Gastroesophageal sphincter (tissue), 4 donors: ENCODE results near the gene DHH. TPM values are rescaled to one million over a fixed set of nuclear protein-coding genes. Genes with fewer than 3 reads are reported as not detected.

ENCODE experiments used
- ATAC-seq: fragments of 150-250 bp; one replicate; pipeline ENCODE4 v1.9.1; 2016; ENCODE audit warnings: mild to moderate bottlenecking, moderate library complexity
- H3K27ac ChIP-seq, 4 donors: fragments of 200-600 bp; sonication (generic) in 3 of 4; 1 replicate in 3 of 4; 2 replicates in 1 of 4; pipeline ENCODE4 v1.5.1; 2016 to 2019
- H3K27me3 ChIP-seq: fragments of 200-600 bp; sonication (generic); one replicate; pipeline ENCODE4 v1.5.1; 2019
- H3K36me3 ChIP-seq, 2 donors: fragments of 200-600 bp; sonication (generic); one replicate each; pipeline ENCODE4 v1.5.1; 2019; ENCODE audit warnings: control low read depth in 1 of 2
- H3K4me1 ChIP-seq, 3 donors: fragments of 200-600 bp; sonication (generic); 1 replicate in 2 of 3; 2 replicates in 1 of 3; pipeline ENCODE4 v1.5.1; 2016 to 2019; ENCODE audit warnings: control low read depth in 2 of 3
- H3K4me3 ChIP-seq, 2 donors: fragments of 200-600 bp; sonication (generic); one replicate each; pipeline ENCODE4 v1.5.1; 2019; ENCODE audit warnings: mild to moderate bottlenecking in 1 of 2, moderate library complexity in 1 of 2
- H3K9me3 ChIP-seq, 3 donors: fragments of 200-600 bp; sonication (generic); one replicate each; pipeline ENCODE4 v1.5.1; 2017 to 2019; ENCODE audit warnings: control low read depth in 2 of 3
- CTCF ChIP-seq, 4 experiments: fragments of 200-600 bp in 2 of 4; fragments of 450-650 bp in 2 of 4; sonication (generic) in 1 of 4; IDR thresholded peaks; one replicate each; pipeline ENCODE4 v1.5.1; 2017 to 2019; ENCODE audit warnings: antibody characterized with exemption in 4 of 4, mild to moderate bottlenecking in 2 of 4, moderate library complexity in 2 of 4
- EP300 ChIP-seq: sonication (generic); formaldehyde crosslinking; IDR thresholded peaks from one replicate; pipeline ENCODE4 v1.6.1; 2017; ENCODE audit warnings: antibody characterized with exemption, mild to moderate bottlenecking
- POLR2A ChIP-seq, 2 donors: fragments of 450-650 bp; IDR thresholded peaks; one replicate each; pipeline ENCODE4 v1.6.1; 2017; ENCODE audit warnings: antibody characterized with exemption in 2 of 2, mild to moderate bottlenecking in 2 of 2, moderate library complexity in 1 of 2
- POLR2AphosphoS5 ChIP-seq: sonication (generic); formaldehyde crosslinking; IDR thresholded peaks from one replicate; pipeline ENCODE4 v1.6.1; 2017; ENCODE audit warnings: antibody characterized with exemption
- WGBS, 2 donors: methylation state at CpG; one replicate each; pipeline ENCODE4 v1.1.5; 2018; ENCODE audit warnings: low coverage in 1 of 2; 5-methylcytosine and 5-hydroxymethylcytosine counted together
- total RNA-seq, 4 donors: library from RNA; depleted of rRNA; stranded (reverse); fragments of >200 nt; gene quantifications; one replicate each; pipeline ENCODE4 v1.1.0, GENCODE V29; 2016

DHH gene
- total RNA-seq, 4 donors from 2014 or later: 0.54 to 1.2 (median 0.85) TPM

- Histone ChIP-seq H3K27ac (peak overlapping the region in 3 of 4 donors; percentile 48 to 65 (median 49)), H3K27me3 (peaks cover 67% of the 10 kb centered on the region), H3K9me3 (no peaks in the 10 kb centered on the region), H3K4me3 (peak overlapping the region in 1 of 2 donors; percentile 39), H3K4me1 (peaks cover 0 to 75% (median 48%) of the 10 kb centered on the region in 3 donors), H3K36me3 (peaks cover 0 to 16% of the 10 kb centered on the region in 2 donors)
- WGBS, 2 donors: 1% methylated on average over 13 of the region's 32 CpGs; no CpG with 5 or more reads in 1 of the 2 donors
- peak in 2 of 4 experiments; percentile 21 to 31 for TF ChIP-seq CTCF (IDR thresholded peaks at IDR 0.05)
- TF ChIP-seq POLR2A (IDR thresholded peaks at IDR 0.05): no peak
- peak; percentile 20 for ATAC-seq
Measured at GRCh38 chr12:49092086-49092815, 2.4 kb downstream of the DHH start.

GRCh38 chr12:49091836-49092085 lies 2.8 kb downstream of the DHH start:
- H3K27me3 ChIP-seq: peaks cover 67% of the 10 kb centered on the region
- TF ChIP-seq CTCF (IDR thresholded peaks at IDR 0.05) (no peak), POLR2A (IDR thresholded peaks at IDR 0.05) (no peak)
- peaks cover 0 to 11% of the 10 kb centered on the region in 2 donors for H3K36me3 ChIP-seq
- peak overlapping the region in 1 of 2 donors; percentile 39 for H3K4me3 ChIP-seq
- peak overlapping the region in 3 of 4 donors; percentile 48 to 65 (median 49) for H3K27ac ChIP-seq
- no peak for ATAC-seq
- no peaks in the 10 kb centered on the region for H3K9me3 ChIP-seq
- WGBS, 2 donors: no CpG with 5 or more reads among the region's 14 CpGs
- peaks cover 0 to 75% (median 48%) of the 10 kb centered on the region in 3 donors for H3K4me1 ChIP-seq

- peak overlapping the region in 1 of 2 donors; percentile 39 for H3K4me3 ChIP-seq
- peaks cover 0 to 6% of the 10 kb centered on the region in 2 donors for H3K36me3 ChIP-seq
- 33 to 42% methylated on average over 3 to 16 of the region's 41 CpGs for WGBS, 2 donors
- peaks cover 67% of the 10 kb centered on the region for H3K27me3 ChIP-seq
- no peaks in the 10 kb centered on the region for H3K9me3 ChIP-seq
- H3K27ac ChIP-seq: peak overlapping the region in 3 of 4 donors; percentile 48 to 65 (median 49)
- peaks cover 0 to 76% (median 48%) of the 10 kb centered on the region in 3 donors for H3K4me1 ChIP-seq
- TF ChIP-seq EP300 (no peak), POLR2AphosphoS5 (no peak), CTCF (IDR thresholded peaks at IDR 0.05) (no peak), POLR2A (IDR thresholded peaks at IDR 0.05) (no peak)
- no peak for ATAC-seq
Measured at GRCh38 chr12:49091056-49091835, 3.4 kb downstream of the DHH start.

GRCh38 chr12:49089821-49090773 lies 4.5 kb downstream of the DHH start:
- Histone ChIP-seq H3K27ac (no peak overlapping the region), H3K27me3 (peaks cover 67% of the 10 kb centered on the region), H3K4me3 (peak overlapping the region in 1 of 2 donors; percentile 46), H3K36me3 (no peaks in the 10 kb centered on the region), H3K9me3 (no peaks in the 10 kb centered on the region), H3K4me1 (peaks cover 0 to 82% (median 48%) of the 10 kb centered on the region in 3 donors)
- ATAC-seq: no peak
- TF ChIP-seq CTCF (IDR thresholded peaks at IDR 0.05): peak in 2 of 4 experiments; percentile 21 to 38
- TF ChIP-seq POLR2A (IDR thresholded peaks at IDR 0.05): no peak
- no peak for TF ChIP-seq EP300
- peak; percentile 20 for TF ChIP-seq POLR2AphosphoS5
- WGBS, 2 donors: 27 to 44% methylated on average over 6 to 11 of the region's 88 CpGs
